Immature natural killer cell (primary cell): ENCODE data around the gene ZBTB37. TPM values are rescaled to one million over a fixed set of nuclear protein-coding genes. Genes with fewer than 3 reads are reported as not detected.
"Not testable (repeated sequence)": the region's sequence is repeated elsewhere in the genome, so short reads cannot be mapped to it uniquely, and the experiment has no call there.

ENCODE experiments used
- DNase-seq, 3 donors: peaks; one replicate each; pipeline ENCODE4 v3.0.0; 2022; ENCODE audit warnings: mixed read lengths in 1 of 3
- H3K27ac Mint-ChIP-seq, 6 donors: one replicate each; pipeline ENCODE4 v1.8.0; 2020; ENCODE audit warnings: mixed read lengths in 6 of 6, mild to moderate bottlenecking in 5 of 6, inconsistent platforms in 4 of 6, moderate library complexity in 3 of 6
- H3K27me3 Mint-ChIP-seq, 3 donors: one replicate each; pipeline ENCODE4 v1.8.0; 2020 to 2021; ENCODE audit warnings: low read depth in 3 of 3, mild to moderate bottlenecking in 3 of 3, mixed read lengths in 3 of 3, moderate library complexity in 3 of 3, inconsistent platforms in 1 of 3
- H3K36me3 Mint-ChIP-seq, 3 donors: one replicate each; pipeline ENCODE4 v1.8.0; 2020; ENCODE audit warnings: mixed read lengths in 3 of 3, inconsistent platforms in 2 of 3, mild to moderate bottlenecking in 2 of 3
- H3K4me1 Mint-ChIP-seq, 2 donors: one replicate each; pipeline ENCODE4 v1.8.0; 2020; ENCODE audit warnings: inconsistent platforms in 2 of 2, mild to moderate bottlenecking in 2 of 2, mixed read lengths in 2 of 2, moderate library complexity in 1 of 2
- H3K4me3 Mint-ChIP-seq, 5 donors: one replicate each; pipeline ENCODE4 v1.8.0; 2020; ENCODE audit warnings: mild to moderate bottlenecking in 5 of 5, mixed read lengths in 5 of 5, inconsistent platforms in 3 of 5, moderate library complexity in 3 of 5
- H3K9me3 Mint-ChIP-seq, 6 donors: one replicate each; pipeline ENCODE4 v1.8.0; 2020; ENCODE audit warnings: mild to moderate bottlenecking in 6 of 6, mixed read lengths in 6 of 6, inconsistent platforms in 4 of 6, moderate library complexity in 3 of 6
- polyA plus RNA-seq, 3 donors: library from polyadenylated mRNA; unstranded; fragments of 300-500 nt; fragmentation: Illumina TruSeq; gene quantifications; one replicate each; pipeline ENCODE4 v1.2.3, GENCODE V29; 2021

ZBTB37 gene
- polyA plus RNA-seq, 3 donors from 2014 or later, result 2.9 to 4.3 (median 3.1) TPM

- Mint-ChIP-seq H3K4me1 (peaks cover 8 to 19% of the 10 kb centered on the region in 2 donors), H3K9me3 (no peaks in the 10 kb centered on the region), H3K36me3 (peaks cover 17 to 42% (median 36%) of the 10 kb centered on the region in 3 donors), H3K27me3 (peaks cover 0 to 3% (median 0%) of the 10 kb centered on the region in 3 donors), H3K27ac (peak overlapping the region in 1 of 6 donors; percentile 23), H3K4me3 (no peak overlapping the region)
- no peak for DNase-seq
Measured at GRCh38 chr1:173860065-173860464, 8.1 kb upstream of the ZBTB37 start.

- peaks cover 0 to 3% (median 0%) of the 10 kb centered on the region in 3 donors for H3K27me3 Mint-ChIP-seq
- H3K9me3 Mint-ChIP-seq, result no peaks in the 10 kb centered on the region
- H3K36me3 Mint-ChIP-seq, result peaks cover 20 to 47% (median 38%) of the 10 kb centered on the region in 3 donors
- DNase-seq, result no peak
- peak overlapping the region in 2 of 6 donors; percentile 53 to 69 for H3K27ac Mint-ChIP-seq
- H3K4me3 Mint-ChIP-seq, result no peak overlapping the region
- peaks cover 24 to 35% of the 10 kb centered on the region in 2 donors for H3K4me1 Mint-ChIP-seq
Measured at GRCh38 chr1:173861731-173862145, 6.4 kb upstream of the ZBTB37 start.

- not testable (repeated sequence) for DNase-seq, H3K9me3 Mint-ChIP-seq, H3K4me3 Mint-ChIP-seq, H3K27me3 Mint-ChIP-seq
- Mint-ChIP-seq H3K27ac (peak overlapping the region in 2 of 6 donors; percentile 53 to 69), H3K4me1 (peaks cover 29 to 40% of the 10 kb centered on the region in 2 donors), H3K36me3 (peaks cover 20 to 47% (median 38%) of the 10 kb centered on the region in 3 donors)
Measured at GRCh38 chr1:173862146-173862768, 5.9 kb upstream of the ZBTB37 start.

- no peak for DNase-seq
- no peaks in the 10 kb centered on the region for H3K9me3 Mint-ChIP-seq
- H3K4me3 Mint-ChIP-seq, result no peak overlapping the region
- peaks cover 19 to 42% (median 35%) of the 10 kb centered on the region in 3 donors for H3K36me3 Mint-ChIP-seq
- H3K4me1 Mint-ChIP-seq, result peaks cover 31 to 44% of the 10 kb centered on the region in 2 donors
- peaks cover 4 to 13% (median 4%) of the 10 kb centered on the region in 3 donors for H3K27me3 Mint-ChIP-seq
- H3K27ac Mint-ChIP-seq, result peak overlapping the region in 1 of 6 donors; percentile 60
Measured at GRCh38 chr1:173862769-173863223, 5.4 kb upstream of the ZBTB37 start.

GRCh38 chr1:173863224-173864161 is 4.7 kb upstream of the ZBTB37 start:
- peak overlapping the region in 1 of 5 donors; percentile 18 for H3K4me3 Mint-ChIP-seq
- H3K27me3 Mint-ChIP-seq, result peaks cover 7 to 15% (median 8%) of the 10 kb centered on the region in 3 donors
- H3K27ac Mint-ChIP-seq, result peak overlapping the region in 5 of 6 donors; percentile 18 to 86 (median 30)
- peaks cover 31 to 44% of the 10 kb centered on the region in 2 donors for H3K4me1 Mint-ChIP-seq
- no peak for DNase-seq
- no peaks in the 10 kb centered on the region for H3K9me3 Mint-ChIP-seq
- H3K36me3 Mint-ChIP-seq, result peaks cover 14 to 37% (median 32%) of the 10 kb centered on the region in 3 donors

- no peaks in the 10 kb centered on the region for H3K9me3 Mint-ChIP-seq
- peaks cover 39 to 52% of the 10 kb centered on the region in 2 donors for H3K4me1 Mint-ChIP-seq
- H3K4me3 Mint-ChIP-seq, result peak overlapping the region in 2 of 5 donors; percentile 6 to 68
- peak overlapping the region; percentile 24 to 86 (median 41) for H3K27ac Mint-ChIP-seq
- peaks cover 7 to 20% (median 8%) of the 10 kb centered on the region in 3 donors for H3K27me3 Mint-ChIP-seq
- peaks cover 14 to 37% (median 32%) of the 10 kb centered on the region in 3 donors for H3K36me3 Mint-ChIP-seq
- DNase-seq, result no peak
Measured at GRCh38 chr1:173864179-173864867, 3.9 kb upstream of the ZBTB37 start.

- Mint-ChIP-seq H3K4me1 (peaks cover 52 to 65% of the 10 kb centered on the region in 2 donors), H3K27ac (peak overlapping the region; percentile 52 to 100 (median 95)), H3K4me3 (peak overlapping the region; percentile 45 to 97 (median 94)), H3K9me3 (no peaks in the 10 kb centered on the region), H3K27me3 (peaks cover 7 to 20% (median 8%) of the 10 kb centered on the region in 3 donors), H3K36me3 (peaks cover 19 to 36% (median 30%) of the 10 kb centered on the region in 3 donors)
- DNase-seq, result no peak
Measured at GRCh38 chr1:173865468-173866164, 2.6 kb upstream of the ZBTB37 start.

- peaks cover 22 to 45% (median 33%) of the 10 kb centered on the region in 3 donors for H3K36me3 Mint-ChIP-seq
- H3K4me3 Mint-ChIP-seq, result peak overlapping the region; percentile 90 to 99 (median 94)
- DNase-seq, result no peak
- H3K27ac Mint-ChIP-seq, result peak overlapping the region; percentile 89 to 100 (median 96)
- H3K27me3 Mint-ChIP-seq, result peaks cover 7 to 17% (median 8%) of the 10 kb centered on the region in 3 donors
- H3K4me1 Mint-ChIP-seq, result peaks cover 61 to 74% of the 10 kb centered on the region in 2 donors
- no peaks in the 10 kb centered on the region for H3K9me3 Mint-ChIP-seq
Measured at GRCh38 chr1:173866413-173867115, 1.6 kb upstream of the ZBTB37 start.

- H3K36me3 Mint-ChIP-seq, result peaks cover 22 to 43% (median 29%) of the 10 kb centered on the region in 3 donors
- no peaks in the 10 kb centered on the region for H3K9me3 Mint-ChIP-seq
- H3K4me1 Mint-ChIP-seq, result peaks cover 64 to 79% of the 10 kb centered on the region in 2 donors
- peak overlapping the region; percentile 90 to 99 (median 94) for H3K4me3 Mint-ChIP-seq
- peak overlapping the region; percentile 89 to 100 (median 96) for H3K27ac Mint-ChIP-seq
- H3K27me3 Mint-ChIP-seq, result peaks cover 7 to 17% (median 8%) of the 10 kb centered on the region in 3 donors
- no peak for DNase-seq
Measured at GRCh38 chr1:173867141-173867752, 933 bp upstream of the ZBTB37 start.

GRCh38 chr1:173867753-173868265 is 371 bp upstream of the ZBTB37 start, which contains the start of gene GAS5:
GAS5 (minus strand) TSS chr1:173867989.
- Mint-ChIP-seq H3K9me3 (no peaks in the 10 kb centered on the region), H3K36me3 (peaks cover 22 to 46% (median 29%) of the 10 kb centered on the region in 3 donors), H3K4me3 (peak within 1 kb of the TSS; percentile 94 to 99 (median 96)), H3K27me3 (peaks cover 7 to 17% (median 8%) of the 10 kb centered on the region in 3 donors), H3K4me1 (peaks cover 67 to 84% of the 10 kb centered on the region in 2 donors), H3K27ac (peak within 1 kb of the TSS; percentile 89 to 100 (median 98))
- peak; percentile 96 to 97 (median 96) for DNase-seq

GRCh38 chr1:173869021-173869359 is 810 bp downstream of the ZBTB37 start:
- Mint-ChIP-seq H3K36me3 (peaks cover 28 to 45% (median 31%) of the 10 kb centered on the region in 3 donors), H3K4me1 (peaks cover 70 to 84% of the 10 kb centered on the region in 2 donors), H3K27ac (peak overlapping the region; percentile 89 to 100 (median 96)), H3K27me3 (peaks cover 7 to 17% (median 8%) of the 10 kb centered on the region in 3 donors), H3K9me3 (no peaks in the 10 kb centered on the region), H3K4me3 (peak overlapping the region; percentile 94 to 99 (median 96))
- DNase-seq, result no peak
